SK-MEL-5 (cell line): ENCODE results near the gene ANXA4. TPM values are rescaled to one million over a fixed set of nuclear protein-coding genes. Genes with fewer than 3 reads are reported as not detected.
A peak's percentile ranks its signal among the peaks of the same experiment; 100 is the strongest.
"Not testable (repeated sequence)": the region's sequence is repeated elsewhere in the genome, so short reads cannot be mapped to it uniquely, and the experiment has no call there.

Experiments used
- DNase-seq: peaks from one replicate; pipeline ENCODE4 v3.0.0-alpha.2; 2016; ENCODE audit warnings: low read depth, low spot score
- in situ Hi-C: cut with HindIII; loops from 2 replicates; pipeline ENCODE4 v1.10.0; 2016; ENCODE audit warnings: low sequenced_read_pairs, high pct_unique_total_duplicates, low pct_unique_long_range_greater_than_20kb
- polyA plus RNA-seq, 2 experiments: library from polyadenylated mRNA; depleted of rRNA; stranded (reverse); fragments of >200 nt; gene quantifications; 2 replicates each; pipeline ENCODE4 v1.2.3, GENCODE V29; 2015
- total RNA-seq: library from RNA; depleted of rRNA; stranded (reverse); fragments of >200 nt; shearing (Covaris generic); gene quantifications from 2 replicates; pipeline ENCODE4 v1.2.3, GENCODE V29; 2014; rRNA removed

The ANXA4 gene
- total RNA-seq: 24.6 and 26.1 TPM in 2 replicates
- polyA plus RNA-seq (2015; cell fraction: cytosol; rRNA removed): 48.1 and 59.2 TPM in 2 replicates
- polyA plus RNA-seq (2015; cell fraction: nucleus; rRNA removed): 63.7 and 67.6 TPM in 2 replicates

DNA sequence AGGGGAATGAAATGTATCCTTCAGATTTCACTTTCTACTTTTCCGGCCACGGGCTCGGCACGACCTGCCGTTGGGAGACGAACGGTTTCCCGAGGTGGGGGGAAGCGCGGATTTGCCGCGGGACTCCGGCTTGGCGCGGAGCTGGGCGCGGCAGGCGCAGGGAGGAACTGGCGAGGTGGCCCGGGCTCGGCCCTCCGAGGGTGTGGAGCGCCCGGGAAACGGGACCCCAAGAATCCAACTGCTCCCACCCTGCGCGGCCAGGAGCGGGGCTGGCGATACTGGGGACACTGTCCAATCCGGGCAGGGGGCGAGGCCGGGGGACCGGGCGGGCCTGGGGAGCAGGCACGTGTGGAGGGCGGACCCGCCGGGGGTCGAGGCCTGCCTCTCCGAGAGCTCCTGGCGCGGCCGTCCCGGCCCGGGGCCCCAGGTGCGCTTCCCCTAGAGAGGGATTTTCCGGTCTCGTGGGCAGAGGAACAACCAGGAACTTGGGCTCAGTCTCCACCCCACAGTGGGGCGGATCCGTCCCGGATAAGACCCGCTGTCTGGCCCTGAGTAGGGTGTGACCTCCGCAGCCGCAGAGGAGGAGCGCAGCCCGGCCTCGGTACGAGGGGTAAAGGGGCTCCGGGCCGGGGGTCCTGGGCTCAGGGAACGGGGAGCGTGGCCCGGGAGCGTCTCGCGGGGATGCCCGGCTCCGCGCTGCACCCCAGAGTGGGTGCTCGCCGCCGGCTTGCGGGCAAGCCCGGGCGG lies at the start of gene ANXA4:
Gene ANXA4, plus strand, starts transcription at position 560 of the 747 bp plus-strand sequence. CDS start 39,432 bp downstream, outside the sequence.
- DNase-seq: peak; percentile 86
- in situ Hi-C loops: no loop called here

- in situ Hi-C loops: no loop called here
- DNase-seq: no peak
Measured at GRCh38 chr2:69692424-69692823, 49.5 kb upstream of the ANXA4 start.

DNA sequence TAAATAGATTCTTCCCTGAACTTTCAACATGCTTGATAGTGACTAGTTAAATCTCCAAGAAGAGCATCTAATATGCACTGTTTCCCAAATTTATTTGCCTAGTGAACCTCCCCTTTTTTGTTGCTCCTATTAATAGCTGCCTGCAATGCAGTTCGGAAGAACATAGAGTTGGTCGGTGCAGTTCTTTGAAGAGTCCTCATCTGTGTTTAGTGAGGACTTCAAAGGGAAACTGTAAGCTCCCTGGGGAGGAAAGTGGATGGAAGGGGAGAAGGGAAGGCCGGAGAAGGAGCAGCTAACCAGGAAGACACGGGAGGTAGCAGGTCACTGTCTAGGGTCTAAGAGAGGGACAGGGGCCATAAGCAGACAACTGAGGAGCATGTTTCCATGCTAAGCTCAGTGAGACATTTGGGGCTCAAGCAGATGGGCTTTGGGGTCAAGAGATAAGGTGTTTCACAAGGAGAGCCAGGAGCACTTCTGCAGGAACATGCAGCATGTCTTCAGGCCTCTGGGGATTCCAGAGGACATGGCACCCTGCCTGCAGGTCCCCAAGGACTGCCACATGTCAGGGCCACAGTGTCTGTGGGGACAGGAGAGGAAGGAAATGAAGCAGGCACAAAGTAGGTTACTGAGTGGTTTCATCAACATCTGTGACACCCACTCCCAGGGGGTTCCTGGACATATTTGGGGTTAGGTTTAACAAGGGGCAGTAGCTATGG lies 48.7 kb upstream of the ANXA4 start:
- in situ Hi-C loops: no loop called here

DNA sequence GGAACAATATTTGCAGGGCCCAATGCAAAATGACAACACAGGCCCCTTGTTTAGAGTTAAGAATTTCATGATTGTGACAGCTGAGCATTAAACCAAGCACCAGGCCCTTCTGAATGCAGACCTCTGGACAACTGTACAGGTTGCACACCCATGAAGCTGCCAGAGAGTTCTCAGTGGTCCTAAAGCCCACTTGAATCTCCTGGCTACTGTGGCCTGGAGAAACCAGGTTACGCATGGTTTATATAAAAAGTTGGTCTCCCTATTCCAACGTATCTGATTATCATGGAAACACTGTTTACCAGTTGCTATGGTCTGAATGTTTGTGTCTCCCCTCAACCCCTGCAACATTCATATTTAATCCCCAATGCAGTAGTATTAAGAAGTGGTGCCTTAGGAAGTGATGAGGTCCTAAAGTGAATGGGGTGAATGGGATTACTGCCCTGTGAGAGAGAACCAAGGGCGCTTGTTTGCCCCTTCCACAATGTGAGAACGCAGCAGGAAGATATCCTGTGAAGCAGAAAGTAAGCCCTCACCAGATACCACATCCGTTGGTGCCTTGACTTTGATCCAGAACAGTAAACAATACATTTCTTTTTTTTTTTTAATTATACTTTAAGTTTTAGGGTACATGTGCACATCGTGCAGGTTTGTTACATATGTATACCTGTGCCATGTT lies 48.0 kb upstream of the ANXA4 start:
- in situ Hi-C loops: no loop called here
- DNase-seq: no peak

More for the DNA sequence above, 48.7 kb upstream of the ANXA4 start:
- DNase-seq: no peak

DNA sequence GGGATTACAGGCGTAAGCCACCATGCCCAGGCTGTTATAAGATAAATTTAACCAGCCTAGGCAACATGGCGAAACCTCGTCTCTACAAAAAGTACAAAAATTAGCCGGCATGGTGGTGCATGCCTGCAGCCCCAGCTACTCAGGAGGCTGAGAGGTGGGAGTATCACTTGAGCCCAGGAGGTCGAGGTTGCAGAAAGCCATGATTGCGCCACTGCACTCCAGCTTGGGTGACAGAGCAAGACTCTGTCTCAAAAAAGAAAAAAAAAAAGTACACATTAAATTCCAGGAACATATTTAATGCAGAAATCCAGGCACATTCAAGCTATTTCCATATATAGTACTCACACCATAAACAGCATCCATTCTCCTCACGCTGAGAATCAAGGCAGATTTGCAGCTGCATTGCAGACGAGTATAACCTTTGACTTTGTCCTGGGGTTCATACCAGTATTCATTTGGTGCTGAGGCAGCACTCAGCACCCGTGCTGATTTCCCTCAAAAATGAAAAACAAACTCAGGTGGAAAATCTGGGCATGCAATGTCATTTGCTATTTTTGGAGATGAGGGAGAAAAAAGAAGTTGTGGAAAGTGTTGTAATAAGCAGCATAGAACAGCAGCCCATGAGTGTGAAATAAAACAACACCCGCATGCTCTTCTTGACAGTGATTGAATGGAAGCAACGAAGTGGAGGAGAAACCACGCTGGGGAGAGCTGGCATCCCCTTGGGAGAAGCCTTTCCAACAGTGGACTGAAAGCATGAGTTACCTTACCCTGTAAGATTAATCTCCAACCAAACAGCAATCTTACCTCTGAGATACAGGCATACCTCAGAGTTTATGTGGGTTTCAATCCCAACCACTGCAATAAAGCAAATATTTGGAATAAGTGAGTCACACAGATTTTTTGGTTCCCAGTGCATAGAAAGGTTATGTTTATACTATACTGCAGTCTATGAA lies 46.8 kb upstream of the ANXA4 start:
- in situ Hi-C loops: no loop called here
- no peak for DNase-seq

- in situ Hi-C loops: no loop called here
- no peak for DNase-seq
Measured at GRCh38 chr2:69695850-69696216, 46.1 kb upstream of the ANXA4 start.

GRCh38 chr2:69700381-69700780 lies 41.6 kb upstream of the ANXA4 start:
- in situ Hi-C loops: no loop called here
- no peak for DNase-seq

- in situ Hi-C loops: no loop called here
- no peak for DNase-seq
Measured at GRCh38 chr2:69701100-69701945, 40.6 kb upstream of the ANXA4 start.

GRCh38 chr2:69703189-69703588 lies 38.7 kb upstream of the ANXA4 start:
- DNase-seq: no peak
- in situ Hi-C loops: no loop called here

- in situ Hi-C loops: no loop called here
- DNase-seq: peak; percentile 89
Measured at GRCh38 chr2:69704446-69704845, 37.5 kb upstream of the ANXA4 start.

DNA sequence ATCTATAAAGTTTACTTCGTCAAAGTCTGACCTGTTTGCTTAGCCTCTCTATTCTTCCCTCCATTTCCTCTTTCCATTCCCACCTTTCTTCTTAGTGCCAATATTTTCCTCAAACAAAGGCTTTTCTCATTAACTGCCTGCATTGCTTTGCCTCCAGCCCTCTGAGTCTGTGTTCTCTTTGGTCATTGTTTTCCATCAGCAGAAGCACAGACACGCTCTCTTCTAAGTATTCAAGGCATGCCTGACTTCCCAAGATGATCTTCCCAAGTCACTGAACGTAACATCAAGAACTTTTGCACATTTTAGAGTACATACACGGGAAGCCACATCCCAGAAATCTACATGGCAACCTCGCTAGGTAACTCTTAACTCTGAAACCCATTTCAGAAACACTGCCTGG lies 32.6 kb upstream of the ANXA4 start:
- peak; percentile 27 for DNase-seq
- in situ Hi-C loops: no loop called here

GRCh38 chr2:69711971-69712370 lies 30.0 kb upstream of the ANXA4 start:
- in situ Hi-C loops: no loop called here
- no peak for DNase-seq

DNA sequence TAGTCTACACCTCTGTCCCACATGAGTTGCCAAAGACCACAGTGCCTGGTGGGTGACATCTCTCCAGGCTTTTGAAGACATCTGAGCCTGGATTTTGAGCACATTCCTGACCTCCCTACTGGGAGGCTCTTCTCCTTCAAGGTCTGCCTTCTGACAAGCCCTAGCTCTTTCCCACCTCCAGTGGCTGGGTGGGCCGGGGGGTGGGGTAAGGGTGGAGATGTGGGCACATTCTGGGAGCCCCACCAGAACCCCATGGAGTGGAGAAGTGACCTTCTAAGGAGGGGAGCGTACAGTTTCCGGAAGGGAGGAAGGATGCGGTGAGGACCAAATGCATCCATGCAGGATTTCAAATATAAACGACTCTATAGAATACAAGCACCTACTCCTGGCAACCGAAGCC lies 27.9 kb upstream of the ANXA4 start:
- DNase-seq: no peak
- in situ Hi-C loops: no loop called here

GRCh38 chr2:69714539-69715220 lies 27.3 kb upstream of the ANXA4 start:
- in situ Hi-C loops: not testable (repeated sequence)
- DNase-seq: peak; percentile 91

DNA sequence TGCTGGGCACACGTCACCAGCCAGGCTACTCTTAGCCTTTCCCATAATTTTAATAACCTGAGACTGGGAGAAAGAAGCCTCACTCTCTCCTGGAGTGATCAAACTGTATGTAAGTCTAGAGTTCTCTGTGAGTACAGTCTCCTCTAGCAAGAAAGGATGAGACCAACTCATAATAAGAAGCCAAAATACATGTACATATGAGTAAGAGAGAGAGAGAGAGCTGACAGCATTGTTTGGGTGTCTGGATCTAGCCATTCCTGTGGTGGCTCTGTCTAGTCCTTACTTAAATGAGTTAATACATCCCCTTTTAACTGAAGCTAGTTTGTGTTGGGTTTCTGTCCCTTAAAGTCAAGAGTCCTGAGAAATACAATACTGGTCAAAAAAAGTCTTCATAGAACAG lies 26.0 kb upstream of the ANXA4 start:
- no peak for DNase-seq
- in situ Hi-C loops: no loop called here

DNA sequence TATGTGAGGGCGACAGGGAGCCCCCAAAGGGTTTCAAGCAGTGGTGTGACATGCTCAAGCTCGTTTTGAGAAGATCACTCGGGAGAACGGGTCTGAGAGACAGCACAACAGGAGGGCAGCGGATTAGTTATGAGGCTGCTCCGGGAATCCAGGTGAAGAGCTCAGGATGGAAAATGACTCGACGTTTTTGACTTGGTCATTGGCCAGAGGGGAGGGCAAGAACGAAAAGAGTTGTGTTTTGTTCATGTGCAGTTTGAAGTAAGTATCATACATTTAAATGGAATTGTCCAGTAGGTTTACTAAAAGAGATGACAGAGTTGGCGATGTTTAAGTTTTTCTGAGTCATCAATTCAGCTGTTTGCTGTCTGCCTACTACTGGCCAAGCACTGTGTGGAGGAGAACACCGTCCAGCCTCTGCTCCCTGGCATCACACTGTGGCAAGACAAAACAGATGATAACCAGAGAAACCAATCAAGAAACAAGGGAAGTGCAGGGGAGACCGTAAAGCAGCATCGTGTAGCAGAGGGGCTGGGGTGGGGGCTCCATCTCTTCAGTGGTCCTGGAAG lies 25.3 kb upstream of the ANXA4 start:
- no peak for DNase-seq
- in situ Hi-C loops: no loop called here
